ENCODE results near the gene COL15A1. TPM values are rescaled to one million over a fixed set of nuclear protein-coding genes. Genes with fewer than 3 reads are reported as not detected.

Gene COL15A1
- total RNA-seq, 1 experiment from 2014 or later = not detected

- no peaks in the 10 kb centered on the region for H3K9me3 ChIP-seq (ENCODE audit: control insufficient read depth, low read depth, low read length)
- H3K79me1 ChIP-seq (ENCODE audit: insufficient read depth, low read depth, low read length, poor library complexity, severe bottlenecking) = no peaks in the 10 kb centered on the region
- no peaks in the 10 kb centered on the region for H3K36me3 Mint-ChIP-seq (ENCODE audit: insufficient read depth in 1 of 3, low read depth in 3 of 3)
- peaks cover 6% of the 10 kb centered on the region for H3K4me1 ChIP-seq (ENCODE audit: insufficient read depth, low read length)
- DNase-seq = peak; percentile 70
- peaks cover 80% of the 10 kb centered on the region for H3K27me3 Mint-ChIP-seq (ENCODE audit: low read depth)
- H3K4ac ChIP-seq (ENCODE audit: low read depth, low read length) = no peak overlapping the region
- H3K4me2 ChIP-seq (ENCODE audit: insufficient read depth, insufficient read length, low read length) = peak overlapping the region; percentile 79
- no peak overlapping the region for H3K27ac Mint-ChIP-seq
- no peak overlapping the region for H2BK5ac ChIP-seq (ENCODE audit: insufficient read length, low read length)
- no peak overlapping the region for H3K18ac ChIP-seq (ENCODE audit: insufficient read length, low read depth, low read length)
- no peak overlapping the region for H3K56ac ChIP-seq (ENCODE audit: insufficient read length, low read depth, low read length)
- H2AFZ ChIP-seq (ENCODE audit: low read length) = no peak overlapping the region
- no peak overlapping the region for H3K23ac ChIP-seq (ENCODE audit: insufficient read length, low read depth, low read length)
- peak overlapping the region; percentile 16; the same call in 1 of the 2 replicates for H3K14ac ChIP-seq (ENCODE audit: insufficient read depth, low read length)
- peaks cover 7% of the 10 kb centered on the region for H3K23me2 ChIP-seq (ENCODE audit: insufficient read length, low read depth, low read length, poor library complexity, severe bottlenecking)
- H3K27me3 ChIP-seq (ENCODE audit: insufficient read depth, low read length) = peaks cover 35% of the 10 kb centered on the region
- H4K91ac ChIP-seq (ENCODE audit: insufficient read length, low read depth, low read length) = no peak overlapping the region
- no peak overlapping the region for H3K9ac ChIP-seq (ENCODE audit: extremely low read depth, insufficient read length, low read length)
- H4K20me1 ChIP-seq (ENCODE audit: control insufficient read depth, insufficient read depth, insufficient read length) = no peaks in the 10 kb centered on the region
- peaks cover 23 to 31% of the 10 kb centered on the region in 2 experiments for H3K4me1 Mint-ChIP-seq
- H2BK20ac ChIP-seq (ENCODE audit: low read depth, low read length, poor library complexity, severe bottlenecking) = no peak overlapping the region
- H4K8ac ChIP-seq (replicated peaks; ENCODE audit: insufficient read length, low read depth, low read length) = no peak overlapping the region
- TF ChIP-seq CTCF (conservative IDR thresholded peaks at IDR 0.05) = no peak
- H4K5ac ChIP-seq (ENCODE audit: insufficient read length, low read depth, low read length) = no peak overlapping the region
- peak overlapping the region; percentile 67 to 83 for H3K4me3 Mint-ChIP-seq
- no peak overlapping the region for H3T11ph ChIP-seq (ENCODE audit: low read length)
- no peak overlapping the region for H3K27ac ChIP-seq (ENCODE audit: insufficient read length, low read depth, low read length)
- no peak overlapping the region for H2BK120ac ChIP-seq (ENCODE audit: low read depth, low read length, poor library complexity, severe bottlenecking)
- H2BK12ac ChIP-seq (ENCODE audit: insufficient read length, low read depth, low read length) = no peak overlapping the region
- no peaks in the 10 kb centered on the region for H3K9me3 Mint-ChIP-seq
- H2BK15ac ChIP-seq (ENCODE audit: low read depth, low read length) = no peak overlapping the region; the same call in 1 of the 2 replicates
- no peak overlapping the region for H2AK5ac ChIP-seq (ENCODE audit: insufficient read length, low read length)
- no peaks in the 10 kb centered on the region for H3K79me2 ChIP-seq (ENCODE audit: insufficient read depth, low read length)
- WGBS (ENCODE audit: extremely low coverage, insufficient read length, low lambda C conversion rate) = no CpG with 5 or more reads among the region's 46 CpGs
Observed at GRCh38 chr9:98944057-98944733, 488 bp downstream of the COL15A1 start.
